ENCODE data around the gene MACROH2A1. TPM values are rescaled to one million over a fixed set of nuclear protein-coding genes. Genes with fewer than 3 reads are reported as not detected.
A peak's percentile ranks its signal among the peaks of the same experiment; 100 is the strongest.

The MACROH2A1 gene
- total RNA-seq, 1 donor from 2014 or later = 319 TPM

DNA sequence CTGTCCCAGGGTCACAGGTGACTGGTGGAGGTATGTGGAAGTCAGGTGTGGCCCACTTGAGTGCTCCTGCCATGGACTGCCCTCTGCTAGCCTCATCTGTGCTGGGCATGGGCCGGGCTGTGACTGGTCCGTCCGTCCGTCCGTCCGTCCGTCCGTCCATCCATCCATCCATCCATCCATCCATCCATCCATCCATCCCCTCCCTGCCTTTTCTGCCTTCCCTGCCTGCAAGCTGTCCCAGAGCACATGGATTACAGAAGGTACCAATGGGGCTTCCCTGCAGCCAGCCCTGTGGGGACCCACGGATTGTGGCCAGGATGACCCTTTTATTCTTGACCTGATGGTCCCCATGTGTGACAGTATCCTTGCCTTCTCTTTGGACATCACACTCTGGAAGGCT lies 92.5 kb downstream of the MACROH2A1 start:
- no peak for DNase-seq (ENCODE audit: low spot score, unreplicated experiment)
- Mint-ChIP-seq H3K27me3 (no peaks in the 10 kb centered on the region), H3K4me1 (ENCODE audit: low read depth) (peaks cover 78% of the 10 kb centered on the region), H3K36me3 (ENCODE audit: insufficient read depth) (peaks cover 1% of the 10 kb centered on the region), H3K9me3 (ENCODE audit: low read depth) (peaks cover 3% of the 10 kb centered on the region), H3K27ac (peak overlapping the region; percentile 74), H3K4me3 (ENCODE audit: low read depth) (no peak overlapping the region)
- TF ChIP-seq, protein P1, sequence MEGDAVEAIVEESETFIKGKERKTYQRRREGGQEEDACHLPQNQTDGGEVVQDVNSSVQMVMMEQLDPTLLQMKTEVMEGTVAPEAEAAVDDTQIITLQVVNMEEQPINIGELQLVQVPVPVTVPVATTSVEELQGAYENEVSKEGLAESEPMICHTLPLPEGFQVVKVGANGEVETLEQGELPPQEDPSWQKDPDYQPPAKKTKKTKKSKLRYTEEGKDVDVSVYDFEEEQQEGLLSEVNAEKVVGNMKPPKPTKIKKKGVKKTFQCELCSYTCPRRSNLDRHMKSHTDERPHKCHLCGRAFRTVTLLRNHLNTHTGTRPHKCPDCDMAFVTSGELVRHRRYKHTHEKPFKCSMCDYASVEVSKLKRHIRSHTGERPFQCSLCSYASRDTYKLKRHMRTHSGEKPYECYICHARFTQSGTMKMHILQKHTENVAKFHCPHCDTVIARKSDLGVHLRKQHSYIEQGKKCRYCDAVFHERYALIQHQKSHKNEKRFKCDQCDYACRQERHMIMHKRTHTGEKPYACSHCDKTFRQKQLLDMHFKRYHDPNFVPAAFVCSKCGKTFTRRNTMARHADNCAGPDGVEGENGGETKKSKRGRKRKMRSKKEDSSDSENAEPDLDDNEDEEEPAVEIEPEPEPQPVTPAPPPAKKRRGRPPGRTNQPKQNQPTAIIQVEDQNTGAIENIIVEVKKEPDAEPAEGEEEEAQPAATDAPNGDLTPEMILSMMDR (IDR thresholded peaks at IDR 0.05; ENCODE audit: unreplicated experiment) = no peak

DNA sequence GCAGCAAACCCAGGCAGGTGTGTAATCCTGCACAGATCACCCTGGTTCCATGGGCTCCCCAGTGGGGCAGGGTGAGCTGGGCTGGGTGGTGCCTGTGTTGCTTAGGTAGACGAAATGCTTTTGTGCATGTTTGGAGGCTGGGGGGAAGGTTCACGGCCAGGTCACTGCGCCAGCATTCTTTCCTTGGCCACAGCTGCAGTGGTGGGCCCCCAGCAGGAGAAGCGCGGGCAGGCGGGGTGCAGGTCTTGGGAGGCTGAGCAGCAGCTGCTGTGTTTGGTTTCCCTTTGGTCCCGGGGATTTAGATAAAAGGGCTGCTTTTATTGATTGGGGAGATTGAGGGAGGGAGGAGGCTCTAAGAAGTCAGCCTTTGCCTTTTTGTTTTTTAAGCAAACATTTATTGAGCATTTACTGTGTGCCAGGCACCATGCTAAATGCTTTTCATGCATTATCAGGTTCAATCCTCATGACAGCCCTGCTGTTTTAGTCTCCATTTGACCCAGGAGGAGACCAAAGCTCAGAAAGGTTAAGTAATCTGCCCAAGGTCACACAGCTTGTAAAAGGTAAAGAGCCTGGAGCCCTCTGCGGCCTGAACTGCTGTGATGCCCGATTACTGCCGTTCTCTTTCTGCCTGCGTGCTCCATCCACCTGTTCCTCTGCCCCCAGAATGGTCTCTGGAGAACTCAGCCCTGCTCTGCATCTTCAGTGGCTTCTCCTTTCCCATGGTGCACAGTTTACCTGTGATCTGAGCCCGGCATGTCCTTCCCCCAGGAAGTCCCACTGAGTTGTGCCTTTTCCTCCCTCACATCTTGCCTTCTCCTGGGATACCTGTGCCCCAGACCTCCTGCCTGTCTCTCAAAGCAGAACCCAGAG lies 94.4 kb downstream of the MACROH2A1 start:
- Mint-ChIP-seq H3K4me3 (ENCODE audit: low read depth) (peak overlapping the region; percentile 27), H3K27me3 (no peaks in the 10 kb centered on the region), H3K36me3 (ENCODE audit: insufficient read depth) (peaks cover 1% of the 10 kb centered on the region), H3K9me3 (ENCODE audit: low read depth) (peaks cover 4% of the 10 kb centered on the region), H3K4me1 (ENCODE audit: low read depth) (peaks cover 63% of the 10 kb centered on the region), H3K27ac (peak overlapping the region; percentile 96)
- TF ChIP-seq, protein P1 (IDR thresholded peaks at IDR 0.05; ENCODE audit: unreplicated experiment) = no peak
- peak; percentile 59 for DNase-seq (ENCODE audit: low spot score, unreplicated experiment)

GRCh38 chr5:135303582-135304173 lies 95.4 kb downstream of the MACROH2A1 start:
- Mint-ChIP-seq H3K4me1 (ENCODE audit: low read depth) (peaks cover 54% of the 10 kb centered on the region), H3K9me3 (ENCODE audit: low read depth) (peaks cover 4% of the 10 kb centered on the region), H3K27ac (peak overlapping the region; percentile 96), H3K27me3 (no peaks in the 10 kb centered on the region), H3K36me3 (ENCODE audit: insufficient read depth) (peaks cover 1% of the 10 kb centered on the region), H3K4me3 (ENCODE audit: low read depth) (peak overlapping the region; percentile 27)
- DNase-seq (ENCODE audit: low spot score, unreplicated experiment) = no peak
- TF ChIP-seq, protein P1 (IDR thresholded peaks at IDR 0.05; ENCODE audit: unreplicated experiment) = no peak

- DNase-seq (ENCODE audit: low spot score, unreplicated experiment) = no peak
- H3K4me1 Mint-ChIP-seq (ENCODE audit: low read depth) = peaks cover 5% of the 10 kb centered on the region
- H3K9me3 Mint-ChIP-seq (ENCODE audit: low read depth) = peaks cover 4% of the 10 kb centered on the region
Measured at GRCh38 chr5:135296900-135297816, 101.9 kb downstream of the MACROH2A1 start.

More at GRCh38 chr5:135296900-135297816, 101.9 kb downstream of the MACROH2A1 start:
- no peak overlapping the region for H3K4me3 Mint-ChIP-seq (ENCODE audit: low read depth)
- H3K27ac Mint-ChIP-seq = no peak overlapping the region
- peaks cover 1% of the 10 kb centered on the region for H3K36me3 Mint-ChIP-seq (ENCODE audit: insufficient read depth)
- H3K27me3 Mint-ChIP-seq = no peaks in the 10 kb centered on the region
- TF ChIP-seq, protein P1 (IDR thresholded peaks at IDR 0.05; ENCODE audit: unreplicated experiment) = no peak

All from progenitor cell of endocrine pancreas (in vitro differentiated cells).